H9 (cell line): ENCODE measurements around the gene UMAD1. TPM values are rescaled to one million over a fixed set of nuclear protein-coding genes. Genes with fewer than 3 reads are reported as not detected.

Source experiments
- DNase-seq: peaks from one replicate; pipeline ENCODE4 v3.0.0-alpha.2; 2017
- H2AFZ ChIP-seq: one replicate; pipeline ENCODE4 v1.6.1; 2013; ENCODE audit warnings: mild to moderate bottlenecking, low read length, control low read depth, moderate library complexity
- H2AK5ac ChIP-seq: 2 replicates; pipeline ENCODE4 v1.6.1; 2013; ENCODE audit warnings: low read length, control low read depth, mixed read lengths; ENCODE audit not compliant: insufficient read length
- H2BK120ac ChIP-seq: one replicate; pipeline ENCODE4 v1.6.1; 2013; ENCODE audit warnings: low read depth, mild to moderate bottlenecking, low read length, control low read depth, inconsistent platforms; ENCODE audit not compliant: poor library complexity, severe bottlenecking
- H2BK12ac ChIP-seq: 2 replicates; pipeline ENCODE4 v1.6.1; 2013; ENCODE audit warnings: low read length, control low read depth, mixed read lengths, low read depth; ENCODE audit not compliant: insufficient read length
- H2BK15ac ChIP-seq: 2 replicates; pipeline ENCODE4 v1.6.1; 2013; ENCODE audit warnings: low read depth, low read length, control low read depth
- H2BK20ac ChIP-seq: one replicate; pipeline ENCODE4 v1.6.1; 2013; ENCODE audit warnings: low read depth, mild to moderate bottlenecking, low read length, control low read depth, inconsistent platforms; ENCODE audit not compliant: poor library complexity, severe bottlenecking
- H2BK5ac ChIP-seq: 2 replicates; pipeline ENCODE4 v1.6.1; 2013; ENCODE audit warnings: low read length, control low read depth, mixed read lengths; ENCODE audit not compliant: insufficient read length
- H3K14ac ChIP-seq: 2 replicates; pipeline ENCODE4 v1.6.1; 2013; ENCODE audit warnings: low read length, control low read depth; ENCODE audit not compliant: insufficient read depth
- H3K18ac ChIP-seq: 2 replicates; pipeline ENCODE4 v1.6.1; 2013; ENCODE audit warnings: low read depth, mild to moderate bottlenecking, mixed read lengths, low read length, control low read depth; ENCODE audit not compliant: insufficient read length
- H3K23ac ChIP-seq: 2 replicates; pipeline ENCODE4 v1.6.1; 2013; ENCODE audit warnings: low read length, control low read depth, mixed read lengths, low read depth; ENCODE audit not compliant: insufficient read length
- H3K23me2 ChIP-seq: 2 replicates; pipeline ENCODE4 v1.6.1; 2013; ENCODE audit warnings: low read depth, mild to moderate bottlenecking, mixed read lengths, low read length, control low read depth; ENCODE audit not compliant: insufficient read length, poor library complexity, severe bottlenecking
- H3K27ac ChIP-seq: 2 replicates; pipeline ENCODE4 v1.5.1; 2013; ENCODE audit warnings: low read length, control low read depth, mixed read lengths, low read depth; ENCODE audit not compliant: insufficient read length
- H3K27me3 ChIP-seq: 2 replicates; pipeline ENCODE4 v1.6.1; 2013; ENCODE audit warnings: low read length, control low read depth, inconsistent platforms; ENCODE audit not compliant: insufficient read depth
- H3K4ac ChIP-seq: 2 replicates; pipeline ENCODE4 v1.6.1; 2013; ENCODE audit warnings: low read depth, mild to moderate bottlenecking, control low read depth, inconsistent platforms, low read length, moderate library complexity
- H3K4me1 ChIP-seq: 2 replicates; pipeline ENCODE4 v1.6.1; 2013; ENCODE audit warnings: low read length, control low read depth, inconsistent platforms; ENCODE audit not compliant: insufficient read depth
- H3K4me2 ChIP-seq: 2 replicates; pipeline ENCODE4 v1.6.1; 2013; ENCODE audit warnings: low read length, control low read depth, mixed read lengths; ENCODE audit not compliant: insufficient read length, insufficient read depth
- H3K56ac ChIP-seq: 2 replicates; pipeline ENCODE4 v1.6.1; 2013; ENCODE audit warnings: low read depth, mild to moderate bottlenecking, mixed read lengths, low read length, control low read depth; ENCODE audit not compliant: insufficient read length
- H3K79me1 ChIP-seq: 2 replicates; pipeline ENCODE4 v1.6.1; 2013; ENCODE audit warnings: low read depth, mild to moderate bottlenecking, moderate library complexity, low read length, control low read depth, inconsistent platforms; ENCODE audit not compliant: insufficient read depth, poor library complexity, severe bottlenecking
- H3K79me2 ChIP-seq: 2 replicates; pipeline ENCODE4 v1.6.1; 2013; ENCODE audit warnings: low read length, control low read depth, inconsistent platforms; ENCODE audit not compliant: insufficient read depth
- H3K9ac ChIP-seq: 2 replicates; pipeline ENCODE4 v1.6.1; 2013; ENCODE audit warnings: low read length, control low read depth, mixed read lengths; ENCODE audit not compliant: insufficient read length; ENCODE audit errors: extremely low read depth
- H3K9me3 ChIP-seq: one replicate; pipeline ENCODE4 v1.6.1; 2013; ENCODE audit warnings: low read depth, low read length, inconsistent platforms; ENCODE audit not compliant: control insufficient read depth
- H3T11ph ChIP-seq: one replicate; pipeline ENCODE4 v1.6.1; 2013; ENCODE audit warnings: mild to moderate bottlenecking, low read length, control low read depth, inconsistent platforms
- H4K20me1 ChIP-seq: one replicate; pipeline ENCODE4 v1.6.1; 2013; ENCODE audit not compliant: control insufficient read depth, insufficient read length, insufficient read depth
- H4K5ac ChIP-seq: 2 replicates; pipeline ENCODE4 v1.6.1; 2013; ENCODE audit warnings: low read depth, mild to moderate bottlenecking, mixed read lengths, low read length, control low read depth; ENCODE audit not compliant: insufficient read length
- H4K8ac ChIP-seq: replicated peaks from 2 replicates; pipeline ENCODE4 v1.6.1; 2013; ENCODE audit warnings: low read length, control low read depth, mixed read lengths, low read depth; ENCODE audit not compliant: insufficient read length
- H4K91ac ChIP-seq: 2 replicates; pipeline ENCODE4 v1.6.1; 2013; ENCODE audit warnings: low read depth, mild to moderate bottlenecking, moderate library complexity, mixed read lengths, low read length, control low read depth; ENCODE audit not compliant: insufficient read length
- H3K27ac Mint-ChIP-seq, 3 experiments: 2 replicates in 2 of 3; 3 replicates in 1 of 3; pipeline ENCODE4 v1.8.0; 2020 to 2021; ENCODE audit warnings: mixed read lengths in 3 of 3, mild to moderate bottlenecking in 1 of 3, moderate library complexity in 1 of 3
- H3K27me3 Mint-ChIP-seq: 2 replicates; pipeline ENCODE4 v1.8.0; 2021; ENCODE audit warnings: low read depth, mild to moderate bottlenecking, moderate library complexity, mixed read lengths
- H3K36me3 Mint-ChIP-seq, 3 experiments: 2 replicates in 2 of 3; 3 replicates in 1 of 3; pipeline ENCODE4 v1.8.0; 2020 to 2021; ENCODE audit warnings: low read depth in 3 of 3, mixed read lengths in 3 of 3; ENCODE audit not compliant: insufficient read depth in 1 of 3
- H3K4me1 Mint-ChIP-seq, 2 experiments: 2 replicates each; pipeline ENCODE4 v1.8.0; 2020; ENCODE audit warnings: mixed read lengths in 2 of 2
- H3K4me3 Mint-ChIP-seq, 2 experiments: 2 replicates in 1 of 2; 3 replicates in 1 of 2; pipeline ENCODE4 v1.8.0; 2020 to 2021; ENCODE audit warnings: mild to moderate bottlenecking in 2 of 2, mixed read lengths in 2 of 2, moderate library complexity in 1 of 2
- H3K9me3 Mint-ChIP-seq, 2 experiments: 2 replicates in 1 of 2; 3 replicates in 1 of 2; pipeline ENCODE4 v1.8.0; 2020; ENCODE audit warnings: mild to moderate bottlenecking in 2 of 2, mixed read lengths in 2 of 2, moderate library complexity in 1 of 2
- WGBS: extraction: QIAGEN DNeasy Blood & Tissue Kit; methylation state at CpG from one replicate; pipeline ENCODE4 v1.1.7; 2013; ENCODE audit warnings: missing lambda C conversion rate, low lambda C conversion rate, mixed read lengths; ENCODE audit not compliant: insufficient read length; ENCODE audit errors: extremely low coverage; 5-methylcytosine and 5-hydroxymethylcytosine counted together
- total RNA-seq: library from RNA; stranded (reverse); gene quantifications from 2 replicates; pipeline ENCODE4 v1.2.1, GENCODE V29; 2021
- TF ChIP-seq, protein P1 (sequence below): fragments of 200-600 bp; sonication (generic); conservative IDR thresholded peaks from 3 replicates; pipeline ENCODE4 v1.8.0; 2021; ENCODE audit warnings: antibody characterized with exemption, mild to moderate bottlenecking

The UMAD1 gene
- total RNA-seq, 1 experiment from 2014 or later, result 8.9 TPM

- Mint-ChIP-seq H3K36me3 (no peaks in the 10 kb centered on the region), H3K9me3 (no peaks in the 10 kb centered on the region), H3K27me3 (no peaks in the 10 kb centered on the region), H3K27ac (peak overlapping the region; percentile 36 to 90 (median 75)), H3K4me3 (peak overlapping the region in 1 of 2 experiments; percentile 34; a peak in 2 of 5 replicates), H3K4me1 (peaks cover 46 to 49% of the 10 kb centered on the region in 2 experiments)
- Histone ChIP-seq H4K20me1 (no peaks in the 10 kb centered on the region), H2BK120ac (no peak overlapping the region), H3K79me1 (no peaks in the 10 kb centered on the region), H3K79me2 (no peaks in the 10 kb centered on the region), H2AK5ac (no peak overlapping the region), H2BK5ac (no peak overlapping the region), H3K9ac (no peak overlapping the region), H2AFZ (no peak overlapping the region), H3K27ac (no peak overlapping the region), H4K5ac (no peak overlapping the region), H3K23me2 (no peaks in the 10 kb centered on the region), H3T11ph (no peak overlapping the region), H3K56ac (no peak overlapping the region), H2BK12ac (no peak overlapping the region), H3K4ac (no peak overlapping the region), H3K27me3 (no peaks in the 10 kb centered on the region), H4K91ac (no peak overlapping the region), H3K23ac (no peak overlapping the region), H2BK15ac (no peak overlapping the region), H3K14ac (no peak overlapping the region), H4K8ac (no peak overlapping the region), H2BK20ac (no peak overlapping the region), H3K4me2 (no peak overlapping the region), H3K18ac (no peak overlapping the region), H3K4me1 (peaks cover 2% of the 10 kb centered on the region; the same call in 1 of the 2 replicates), H3K9me3 (no peaks in the 10 kb centered on the region)
- DNase-seq, result peak; percentile 50
- TF ChIP-seq, protein P1, sequence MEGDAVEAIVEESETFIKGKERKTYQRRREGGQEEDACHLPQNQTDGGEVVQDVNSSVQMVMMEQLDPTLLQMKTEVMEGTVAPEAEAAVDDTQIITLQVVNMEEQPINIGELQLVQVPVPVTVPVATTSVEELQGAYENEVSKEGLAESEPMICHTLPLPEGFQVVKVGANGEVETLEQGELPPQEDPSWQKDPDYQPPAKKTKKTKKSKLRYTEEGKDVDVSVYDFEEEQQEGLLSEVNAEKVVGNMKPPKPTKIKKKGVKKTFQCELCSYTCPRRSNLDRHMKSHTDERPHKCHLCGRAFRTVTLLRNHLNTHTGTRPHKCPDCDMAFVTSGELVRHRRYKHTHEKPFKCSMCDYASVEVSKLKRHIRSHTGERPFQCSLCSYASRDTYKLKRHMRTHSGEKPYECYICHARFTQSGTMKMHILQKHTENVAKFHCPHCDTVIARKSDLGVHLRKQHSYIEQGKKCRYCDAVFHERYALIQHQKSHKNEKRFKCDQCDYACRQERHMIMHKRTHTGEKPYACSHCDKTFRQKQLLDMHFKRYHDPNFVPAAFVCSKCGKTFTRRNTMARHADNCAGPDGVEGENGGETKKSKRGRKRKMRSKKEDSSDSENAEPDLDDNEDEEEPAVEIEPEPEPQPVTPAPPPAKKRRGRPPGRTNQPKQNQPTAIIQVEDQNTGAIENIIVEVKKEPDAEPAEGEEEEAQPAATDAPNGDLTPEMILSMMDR, result peak; percentile 37; the same call in 2 of the 3 replicates
- no CpG with 5 or more reads among the region's 3 CpGs for WGBS
Measured at GRCh38 chr7:7709291-7709690, 68.7 kb downstream of the UMAD1 start.
